Measurements from ENCODE around the gene PIP4K2A. TPM values are rescaled to one million over a fixed set of nuclear protein-coding genes. Genes with fewer than 3 reads are reported as not detected.

PIP4K2A gene
- total RNA-seq, 2 donors from 2014 or later, result 3.6 to 7.8 TPM

GRCh38 chr10:22727112-22727511, 12.7 kb upstream of the PIP4K2A start:
- Histone ChIP-seq H3K36me3 (replicated peaks in 1 of 2; ENCODE audit: insufficient read depth in 1 of 2, low read depth in 2 of 2) (no peaks in the 10 kb centered on the region), H3K4me1 (no peaks in the 10 kb centered on the region), H3K27me3 (no peaks in the 10 kb centered on the region), H3K27ac (no peak overlapping the region), H3K4me3 (no peak overlapping the region), H3K9me3 (no peaks in the 10 kb centered on the region)
- no peak for DNase-seq
- no peak for ATAC-seq
- intact Hi-C loops (cut with DNase I), result no loop called here
- no peak for TF ChIP-seq POLR2A (IDR thresholded peaks at IDR 0.05)
- TF ChIP-seq, protein P1, sequence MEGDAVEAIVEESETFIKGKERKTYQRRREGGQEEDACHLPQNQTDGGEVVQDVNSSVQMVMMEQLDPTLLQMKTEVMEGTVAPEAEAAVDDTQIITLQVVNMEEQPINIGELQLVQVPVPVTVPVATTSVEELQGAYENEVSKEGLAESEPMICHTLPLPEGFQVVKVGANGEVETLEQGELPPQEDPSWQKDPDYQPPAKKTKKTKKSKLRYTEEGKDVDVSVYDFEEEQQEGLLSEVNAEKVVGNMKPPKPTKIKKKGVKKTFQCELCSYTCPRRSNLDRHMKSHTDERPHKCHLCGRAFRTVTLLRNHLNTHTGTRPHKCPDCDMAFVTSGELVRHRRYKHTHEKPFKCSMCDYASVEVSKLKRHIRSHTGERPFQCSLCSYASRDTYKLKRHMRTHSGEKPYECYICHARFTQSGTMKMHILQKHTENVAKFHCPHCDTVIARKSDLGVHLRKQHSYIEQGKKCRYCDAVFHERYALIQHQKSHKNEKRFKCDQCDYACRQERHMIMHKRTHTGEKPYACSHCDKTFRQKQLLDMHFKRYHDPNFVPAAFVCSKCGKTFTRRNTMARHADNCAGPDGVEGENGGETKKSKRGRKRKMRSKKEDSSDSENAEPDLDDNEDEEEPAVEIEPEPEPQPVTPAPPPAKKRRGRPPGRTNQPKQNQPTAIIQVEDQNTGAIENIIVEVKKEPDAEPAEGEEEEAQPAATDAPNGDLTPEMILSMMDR (IDR thresholded peaks at IDR 0.05), result no peak
- 44 to 58% methylated on average over 2 of the region's 2 CpGs for WGBS, 2 donors

GRCh38 chr10:22724773-22725172, 10.4 kb upstream of the PIP4K2A start:
- WGBS, 2 donors, result 87 to 92% methylated on average over 3 of the region's 3 CpGs
- Histone ChIP-seq H3K4me3 (no peak overlapping the region), H3K27me3 (no peaks in the 10 kb centered on the region), H3K27ac (no peak overlapping the region), H3K9me3 (no peaks in the 10 kb centered on the region), H3K4me1 (no peaks in the 10 kb centered on the region), H3K36me3 (replicated peaks in 1 of 2; ENCODE audit: insufficient read depth in 1 of 2, low read depth in 2 of 2) (no peaks in the 10 kb centered on the region)
- TF ChIP-seq, protein P1 (IDR thresholded peaks at IDR 0.05), result no peak
- intact Hi-C loops (cut with DNase I), result no loop called here
- ATAC-seq (no peak), DNase-seq (no peak)

- H3K27me3 ChIP-seq, result no peaks in the 10 kb centered on the region
- no peaks in the 10 kb centered on the region for H3K9me3 ChIP-seq
- no peak for TF ChIP-seq POLR2A (IDR thresholded peaks at IDR 0.05)
- TF ChIP-seq, protein P1 (IDR thresholded peaks at IDR 0.05), result no peak
- no peak overlapping the region for H3K4me3 ChIP-seq
- no peak for DNase-seq
- 80% methylated on average over 6 of the region's 6 CpGs for WGBS, 2 donors
- intact Hi-C loops (cut with DNase I), result no loop called here
- no peak overlapping the region for H3K27ac ChIP-seq
- no peaks in the 10 kb centered on the region for H3K36me3 ChIP-seq (replicated peaks in 1 of 2; ENCODE audit: insufficient read depth in 1 of 2, low read depth in 2 of 2)
- ATAC-seq, result no peak
- no peaks in the 10 kb centered on the region for H3K4me1 ChIP-seq
These were observed 9.4 kb upstream of the PIP4K2A start for GRCh38 chr10:22723783-22724182.

GRCh38 chr10:22723343-22723779, 9.0 kb upstream of the PIP4K2A start:
- H3K9me3 ChIP-seq, result no peaks in the 10 kb centered on the region
- H3K27ac ChIP-seq, result no peak overlapping the region
- intact Hi-C loops (cut with DNase I), result no loop called here
- H3K4me3 ChIP-seq, result no peak overlapping the region
- H3K36me3 ChIP-seq (replicated peaks in 1 of 2; ENCODE audit: insufficient read depth in 1 of 2, low read depth in 2 of 2), result no peaks in the 10 kb centered on the region
- 64 to 85% methylated on average over 5 of the region's 5 CpGs for WGBS, 2 donors
- DNase-seq (peak in 1 of 4 donors; percentile 20), ATAC-seq (no peak)
- H3K27me3 ChIP-seq, result no peaks in the 10 kb centered on the region
- H3K4me1 ChIP-seq, result no peaks in the 10 kb centered on the region
- TF ChIP-seq, protein P1 (IDR thresholded peaks at IDR 0.05), result no peak
- no peak for TF ChIP-seq POLR2A (IDR thresholded peaks at IDR 0.05)

GRCh38 chr10:22722626-22723169, 8.3 kb upstream of the PIP4K2A start:
- Histone ChIP-seq H3K27ac (no peak overlapping the region), H3K9me3 (no peaks in the 10 kb centered on the region), H3K36me3 (replicated peaks in 1 of 2; ENCODE audit: insufficient read depth in 1 of 2, low read depth in 2 of 2) (no peaks in the 10 kb centered on the region), H3K4me3 (no peak overlapping the region), H3K4me1 (no peaks in the 10 kb centered on the region), H3K27me3 (no peaks in the 10 kb centered on the region)
- WGBS, 2 donors, result 69 to 73% methylated on average over 4 of the region's 4 CpGs
- DNase-seq (no peak), ATAC-seq (no peak)
- TF ChIP-seq, protein P1 (IDR thresholded peaks at IDR 0.05), result no peak
- no peak for TF ChIP-seq POLR2A (IDR thresholded peaks at IDR 0.05)
- intact Hi-C loops (cut with DNase I), result no loop called here

Measured in body of pancreas (tissue), 4 donors.